Muscle of back (tissue), 10 donors: ENCODE data around the gene POLR2E. TPM values are rescaled to one million over a fixed set of nuclear protein-coding genes. Genes with fewer than 3 reads are reported as not detected.

ENCODE experiments used
- polyA plus RNA-seq, 10 donors: library from polyadenylated mRNA; unstranded; fragments of 120-200 nt; gene quantifications; one replicate each; pipeline ENCODE4 v1.2.1, GENCODE V29; 2013; ENCODE audit not compliant: insufficient read length in 10 of 10

The POLR2E gene
- polyA plus RNA-seq, 10 donors, result 81.8 to 145 (median 110) TPM

Other genes with a start within 250 kb of the POLR2E start
- 1 to 10 TPM in 1 of 10 donors, under 1 TPM in 9; 0.22 to 2.3 (median 0.60) TPM for gene ELANE, start 243.1 kb downstream of the POLR2E start, polyA plus RNA-seq
- gene CFD, start 235.7 kb downstream of the POLR2E start, polyA plus RNA-seq, result 1 to 10 TPM; 1.0 to 5.4 (median 1.9) TPM
- 10 to 100 TPM; 26.6 to 41.5 (median 33.6) TPM for gene MED16, start 202.2 kb downstream of the POLR2E start, polyA plus RNA-seq
- not detected for gene RNU6-9, start 201.9 kb downstream of the POLR2E start, polyA plus RNA-seq
- 10 to 100 TPM; 20.5 to 47.8 (median 30.2) TPM for gene R3HDM4, start 182.2 kb downstream of the POLR2E start, polyA plus RNA-seq
- gene KISS1R, start 178.0 kb downstream of the POLR2E start, polyA plus RNA-seq, result not detected
- gene ARID3A, start 169.3 kb downstream of the POLR2E start, polyA plus RNA-seq, result 10 to 100 TPM in 6 of 10 donors, 1 to 10 TPM in 4; 6.9 to 13.1 (median 10.4) TPM
- gene WDR18, start 111.0 kb downstream of the POLR2E start, polyA plus RNA-seq, result 10 to 100 TPM; 17.6 to 43.3 (median 24.5) TPM
- under 1 TPM in 9 of 10 donors, not detected in 1; 0.13 to 0.35 (median 0.17) TPM for gene GRIN3B, start 95.0 kb downstream of the POLR2E start, polyA plus RNA-seq
- 10 to 100 TPM; 51.8 to 91.2 (median 73.3) TPM for gene TMEM259, start 74.3 kb downstream of the POLR2E start, polyA plus RNA-seq
- gene RNU6-2, start 73.9 kb downstream of the POLR2E start, polyA plus RNA-seq, result not detected
- 10 to 100 TPM; 40.4 to 84.7 (median 54.1) TPM for gene CNN2, start 68.8 kb downstream of the POLR2E start, polyA plus RNA-seq
- gene ABCA7, start 55.3 kb downstream of the POLR2E start, polyA plus RNA-seq, result 10 to 100 TPM in 9 of 10 donors, 1 to 10 TPM in 1; 4.8 to 29.3 (median 12.0) TPM
- 10 to 100 TPM in 5 of 10 donors, 1 to 10 TPM in 5; 6.3 to 20.7 (median 10.1) TPM for gene ARHGAP45, start 28.2 kb downstream of the POLR2E start, polyA plus RNA-seq
- gene GPX4, start 8.6 kb upstream of the POLR2E start, polyA plus RNA-seq, result 100 to 1,000 TPM; 117 to 183 (median 150) TPM
- 10 to 100 TPM in 5 of 10 donors, 1 to 10 TPM in 5; 6.1 to 14.5 (median 10.4) TPM for gene SBNO2, start 78.9 kb upstream of the POLR2E start, polyA plus RNA-seq
- 10 to 100 TPM; 37.8 to 53.7 (median 47.7) TPM for gene STK11, start 110.4 kb upstream of the POLR2E start, polyA plus RNA-seq
- gene CBARP, start 142.6 kb upstream of the POLR2E start, polyA plus RNA-seq, result 1 to 10 TPM in 7 of 10 donors, under 1 TPM in 3; 0.97 to 2.7 (median 1.2) TPM
- 100 to 1,000 TPM; 114 to 184 (median 135) TPM for gene ATP5F1D, start 146.4 kb upstream of the POLR2E start, polyA plus RNA-seq
- 10 to 100 TPM; 27.7 to 44.0 (median 33.6) TPM for gene MIDN, start 153.2 kb upstream of the POLR2E start, polyA plus RNA-seq
- 100 to 1,000 TPM; 408 to 480 (median 436) TPM for gene CIRBP, start 174.0 kb upstream of the POLR2E start, polyA plus RNA-seq
- gene FAM174C, start 180.2 kb upstream of the POLR2E start, polyA plus RNA-seq, result 10 to 100 TPM in 9 of 10 donors, 1 to 10 TPM in 1; 7.9 to 17.0 (median 14.3) TPM
- 1 to 10 TPM in 7 of 10 donors, under 1 TPM in 3; 0.29 to 2.4 (median 1.3) TPM for gene EFNA2, start 190.5 kb upstream of the POLR2E start, polyA plus RNA-seq